GM12878 (cell line): ENCODE measurements around the gene MYO1H. TPM values are rescaled to one million over a fixed set of nuclear protein-coding genes. Genes with fewer than 3 reads are reported as not detected.

Source experiments
- ATAC-seq: fragments of 200-7000 bp; cut with Tn5 transposase; 3 replicates; pipeline ENCODE4 v1.9.1; 2020; ENCODE audit warnings: mild to moderate bottlenecking, moderate library complexity
- BruUV-seq: library from RNA; stranded (reverse); fragments of 400-500 nt; replicated peaks from 2 replicates; lab custom pipeline; 2021; lab: Mats Ljungman, UMichigan
- CTCF ChIA-PET: fragments of 300-600 bp; sonication (Branson Sonifier 250); formaldehyde crosslinking; extraction: SDS; loops from one replicate; lab custom pipeline; 2021; ENCODE audit warnings: inconsistent platforms; lab: Yijun Ruan, JAX
- POLR2A ChIA-PET: fragments of 350-600 bp; formaldehyde crosslinking; extraction: SDS; loops from one replicate; lab custom pipeline; 2021; ENCODE audit warnings: inconsistent platforms; lab: Charles Lee
- RAD21 ChIA-PET: fragments of 300-600 bp; sonication (Branson Sonifier 250); formaldehyde crosslinking; loops from one replicate; lab custom pipeline; 2023; ENCODE audit warnings: antibody characterized with exemption; ENCODE audit not compliant: unreplicated experiment; lab: Charles Lee
- SMC1A ChIA-PET: fragments of 300-600 bp; sonication (Branson Sonifier 250); formaldehyde crosslinking; loops from one replicate; lab custom pipeline; 2023; ENCODE audit not compliant: unreplicated experiment, uncharacterized antibody; lab: Charles Lee
- DNase-seq: peaks from one replicate; pipeline ENCODE4 v3.0.0-alpha.2; 2011; ENCODE audit warnings: low read depth, low spot score
- FAIRE-seq: peaks from 3 replicates; lab custom pipeline; 2011; peaks lifted over from hg19 to GRCh38; lab: Jason Lieb, UNC
- H2AFZ ChIP-seq: 2 replicates; pipeline ENCODE4 v1.6.0; 2011; ENCODE audit warnings: low read depth, low read length, control low read depth; ENCODE audit not compliant: control insufficient read depth
- H3K27ac ChIP-seq: 2 replicates; pipeline ENCODE4 v1.5.1; 2011; ENCODE audit warnings: control low read depth; ENCODE audit not compliant: control insufficient read depth, insufficient read depth
- H3K27me3 ChIP-seq, 2 experiments: replicated peaks in 1 of 2; 2 replicates each; pipeline versions ENCODE4 v1.6.0 to v1.6.1; 2011; ENCODE audit warnings: low read length in 1 of 2; ENCODE audit not compliant: control insufficient read depth in 2 of 2, insufficient read depth in 2 of 2
- H3K36me3 ChIP-seq, 2 experiments: 2 replicates each; pipeline ENCODE4 v1.5.1; 2011; ENCODE audit warnings: low read length in 1 of 2; ENCODE audit not compliant: control insufficient read depth in 2 of 2, insufficient read depth in 2 of 2
- H3K4me1 ChIP-seq: 2 replicates; pipeline ENCODE4 v1.6.1; 2011; ENCODE audit warnings: mild to moderate bottlenecking, low read length, moderate library complexity, mixed read lengths; ENCODE audit not compliant: control insufficient read depth, insufficient read depth
- H3K4me2 ChIP-seq: 2 replicates; pipeline ENCODE4 v1.6.0; 2011; ENCODE audit warnings: control low read depth; ENCODE audit not compliant: control insufficient read depth, insufficient read depth
- H3K4me3 ChIP-seq: fragments of 200-600 bp; sonication (generic); 2 replicates; pipeline ENCODE4 v1.5.1; 2016
- H3K79me2 ChIP-seq: 2 replicates; pipeline ENCODE4 v1.6.0; 2011; ENCODE audit warnings: low read length; ENCODE audit not compliant: control insufficient read depth, insufficient read depth
- H3K9ac ChIP-seq: 2 replicates; pipeline ENCODE4 v1.8.0; 2011; ENCODE audit warnings: low read length, control low read depth, mixed read lengths; ENCODE audit not compliant: control insufficient read depth, insufficient read depth
- H3K9me3 ChIP-seq: replicated peaks from 3 replicates; pipeline ENCODE4 v1.5.1; 2011; ENCODE audit warnings: mild to moderate bottlenecking, low read length; ENCODE audit not compliant: control insufficient read depth, insufficient read depth
- H4K20me1 ChIP-seq: 2 replicates; pipeline ENCODE4 v1.6.0; 2011; ENCODE audit not compliant: control insufficient read depth, insufficient read depth
- BCL11A ChIP-seq: IDR thresholded peaks from 2 replicates; pipeline ENCODE4 v1.6.1; 2011; ENCODE audit warnings: low read depth, low read length
- HDAC2 ChIP-seq: fragments of 200-600 bp; sonication (generic); IDR thresholded peaks from 2 replicates; pipeline ENCODE4 v1.6.1; 2017
- NFYA ChIP-seq: IDR thresholded peaks from 2 replicates; pipeline ENCODE4 v1.6.1; 2011; ENCODE audit warnings: low read depth, mild to moderate bottlenecking, low read length, improper control_type of control experiment, borderline replicate concordance
- RAD21 ChIP-seq: IDR thresholded peaks from 2 replicates; pipeline ENCODE4 v1.6.1; 2011; ENCODE audit warnings: mild to moderate bottlenecking, low read depth, low read length, moderate library complexity; ENCODE audit not compliant: insufficient read depth
- SMC3 ChIP-seq: IDR thresholded peaks from 2 replicates; pipeline ENCODE4 v1.6.1; 2011; ENCODE audit warnings: low read length, improper control_type of control experiment, borderline replicate concordance
- YY1 ChIP-seq: IDR thresholded peaks from 2 replicates; pipeline ENCODE4 v1.6.1; 2011; ENCODE audit warnings: low read depth, mild to moderate bottlenecking, low read length
- WGBS: methylation state at CpG from one replicate; pipeline ENCODE4 v1.1.6; 2016; ENCODE audit warnings: low lambda C conversion rate; ENCODE audit not compliant: insufficient replicate concordance, insufficient coverage; ENCODE audit errors: missing lambda C conversion rate; 5-methylcytosine and 5-hydroxymethylcytosine counted together
- in situ Hi-C: fragments of 300-500 bp; cut with MboI; formaldehyde crosslinking; loops from 9 replicates; pipeline ENCODE4 v1.14.3; 2018; ENCODE audit warnings: mixed read lengths
- intact Hi-C: fragments of 100-400 bp; cut with micrococcal nuclease; formaldehyde crosslinking; loops from one replicate; pipeline ENCODE4 v1.14.2; 2022; ENCODE audit not compliant: unreplicated experiment
- polyA plus RNA-seq, 11 experiments: library from polyadenylated mRNA; depleted of rRNA in 4 of 11; unstranded in 6 of 11; stranded (reverse) in 5 of 11; fragments of >200 nt; fragmentation: Nextera tagmentation in 4 of 11; fragmentation: Illumina TruSeq in 1 of 11; extraction: Ambion mirVana in 4 of 11; extraction: Trizol in 1 of 11; gene quantifications; 1 replicate in 1 of 11; 2 replicates in 10 of 11; pipeline versions ENCODE4 v1.2.1 to v1.2.3, GENCODE V29; 2011 to 2016; ENCODE audit warnings: inconsistent platforms in 2 of 11, missing spikeins in 2 of 11, low read depth in 1 of 11
- total RNA-seq, 4 experiments: library from RNA; depleted of rRNA in 3 of 4; stranded (reverse); fragments of >200 nt in 3 of 4; fragmentation: Illumina TruSeq in 1 of 4; extraction: Trizol in 1 of 4; gene quantifications; 2 replicates each; pipeline versions ENCODE4 v1.2.1 to v1.2.3, GENCODE V29; 2013 to 2021
- TF ChIP-seq, protein P1 (sequence below), 3 experiments: IDR thresholded peaks in 2 of 3; conservative IDR thresholded peaks in 1 of 3; 2 replicates each; pipeline ENCODE4 v1.5.1; 2011; ENCODE audit warnings: low read depth in 3 of 3, low read length in 3 of 3, mild to moderate bottlenecking in 3 of 3, control low read depth in 2 of 3, moderate library complexity in 2 of 3, inconsistent platforms in 1 of 3, mixed read lengths in 1 of 3; ENCODE audit not compliant: control insufficient read depth in 2 of 3, insufficient read depth in 1 of 3; ENCODE audit errors: extremely low read depth in 1 of 3

MYO1H gene
- total and polyA plus RNA-seq, 10 of the 15 experiments (the other 5 are each of a cell fraction or from before 2014, with no cell fraction given): 0.05 TPM; not detected in 9

DNA sequence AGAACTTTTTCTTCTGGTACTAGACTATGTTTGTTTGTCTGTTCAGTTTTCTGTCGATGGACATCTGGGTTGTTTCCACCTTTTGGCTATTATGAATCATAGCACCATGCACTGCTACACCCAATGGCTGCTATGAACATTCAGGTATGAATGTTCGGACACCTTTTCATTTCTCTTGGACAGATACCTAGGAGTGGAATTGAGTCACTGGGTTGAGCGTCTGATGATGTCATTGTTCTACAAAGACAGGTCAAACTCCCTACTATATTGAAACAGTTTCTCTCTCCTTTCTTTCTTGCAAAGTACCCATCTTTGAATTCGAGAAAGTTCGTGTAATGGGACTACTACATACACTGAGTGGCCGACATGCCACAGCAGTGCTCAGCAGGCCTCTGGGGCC lies 84.7 kb downstream of the MYO1H start (continued):
- no peak for TF ChIP-seq BCL11A
- no peak for TF ChIP-seq HDAC2

DNA sequence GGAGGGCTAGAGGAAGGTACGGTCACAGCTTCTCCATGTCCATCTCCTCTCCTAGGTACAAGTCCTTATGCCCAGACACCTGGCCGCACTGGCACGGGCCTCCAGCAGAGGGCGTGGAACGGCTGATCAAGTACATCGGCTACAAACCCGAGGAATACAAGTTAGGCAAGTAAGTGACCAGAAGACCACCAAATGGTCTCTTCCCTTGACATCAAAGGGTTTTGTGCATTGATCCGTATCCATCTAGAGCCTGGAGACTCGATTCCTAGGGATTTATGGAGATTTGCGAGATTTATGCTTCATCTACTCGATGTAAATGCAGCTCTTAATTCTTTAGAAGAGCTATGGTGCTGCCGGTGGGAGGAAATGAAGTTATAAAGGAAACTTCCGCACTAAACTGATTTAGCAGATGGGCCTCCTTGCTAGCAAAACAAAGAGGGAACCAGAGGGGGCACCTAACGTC lies 85.2 kb downstream of the MYO1H start:
- 3% methylated on average over 14 of the region's 14 CpGs for WGBS
- H3K9ac ChIP-seq: no peak overlapping the region
- ChIA-PET SMC1A (interaction anchor here (1.2 to 1.5 kb wide), 3 partner anchors 42 to 344 kb away, joined by 3 to 4 read pairs (median 4); no protein-coding TSS in a partner anchor), POLR2A (no interaction called here), RAD21 (interaction anchor here (0.9 kb wide), 1 partner anchor 341 kb away, joined by 3 read pairs; no protein-coding TSS in a partner anchor), CTCF (interaction anchor here (1.0 to 1.7 kb wide), 15 partner anchors 10 to 446 kb away, joined by 3 to 9 read pairs (median 4); no protein-coding TSS in a partner anchor)
- no peak overlapping the region for H3K4me3 ChIP-seq
- no TSS peak for BruUV-seq
- no peak overlapping the region for H3K4me2 ChIP-seq
- no peaks in the 10 kb centered on the region for H3K9me3 ChIP-seq
- ATAC-seq (peak; percentile 92), DNase-seq (no peak), FAIRE-seq (peak; percentile 91)
- in situ Hi-C loops: loop anchor here (5.0 kb wide), 1 partner anchor 344 kb away; no protein-coding TSS in a partner anchor
- H3K79me2 ChIP-seq: no peaks in the 10 kb centered on the region
- H3K27ac ChIP-seq: no peak overlapping the region
- TF ChIP-seq YY1 (0 out of 2 replicates have a peak, but pooled peaks have one; percentile 37), SMC3 (peak; percentile 45), RAD21 (peak; percentile 46), NFYA (no peak)
- TF ChIP-seq, protein P1, sequence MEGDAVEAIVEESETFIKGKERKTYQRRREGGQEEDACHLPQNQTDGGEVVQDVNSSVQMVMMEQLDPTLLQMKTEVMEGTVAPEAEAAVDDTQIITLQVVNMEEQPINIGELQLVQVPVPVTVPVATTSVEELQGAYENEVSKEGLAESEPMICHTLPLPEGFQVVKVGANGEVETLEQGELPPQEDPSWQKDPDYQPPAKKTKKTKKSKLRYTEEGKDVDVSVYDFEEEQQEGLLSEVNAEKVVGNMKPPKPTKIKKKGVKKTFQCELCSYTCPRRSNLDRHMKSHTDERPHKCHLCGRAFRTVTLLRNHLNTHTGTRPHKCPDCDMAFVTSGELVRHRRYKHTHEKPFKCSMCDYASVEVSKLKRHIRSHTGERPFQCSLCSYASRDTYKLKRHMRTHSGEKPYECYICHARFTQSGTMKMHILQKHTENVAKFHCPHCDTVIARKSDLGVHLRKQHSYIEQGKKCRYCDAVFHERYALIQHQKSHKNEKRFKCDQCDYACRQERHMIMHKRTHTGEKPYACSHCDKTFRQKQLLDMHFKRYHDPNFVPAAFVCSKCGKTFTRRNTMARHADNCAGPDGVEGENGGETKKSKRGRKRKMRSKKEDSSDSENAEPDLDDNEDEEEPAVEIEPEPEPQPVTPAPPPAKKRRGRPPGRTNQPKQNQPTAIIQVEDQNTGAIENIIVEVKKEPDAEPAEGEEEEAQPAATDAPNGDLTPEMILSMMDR (IDR thresholded peaks at IDR 0.05 in 2 of 3, conservative IDR thresholded peaks at IDR 0.05 in 1 of 3; ENCODE audit: control insufficient read depth in 2 of 3, extremely low read depth in 1 of 3, insufficient read depth in 1 of 3, low read depth in 3 of 3, low read length in 3 of 3): peak; percentile 81 to 97 (median 94)
- intact Hi-C loops: loop anchor here (1.0 kb wide), 1 partner anchor 342 kb away; no protein-coding TSS in a partner anchor
- H2AFZ ChIP-seq: peak overlapping the region; percentile 47
- no peaks in the 10 kb centered on the region for H4K20me1 ChIP-seq
- no peaks in the 10 kb centered on the region for H3K27me3 ChIP-seq
- no peaks in the 10 kb centered on the region for H3K36me3 ChIP-seq
- H3K4me1 ChIP-seq: no peaks in the 10 kb centered on the region; the same call in 1 of the 2 replicates
